GM19438 (cell line): ENCODE measurements around the gene SORBS1.
A peak's percentile ranks its signal among the peaks of the same experiment; 100 is the strongest.

Experiments used
- ATAC-seq: cut with Tn5 transposase; IDR thresholded peaks from one replicate; pipeline ENCODE4 v1.9.1; 2021; ENCODE audit warnings: low read depth; ENCODE audit not compliant: unreplicated experiment

Gene SORBS1

DNA sequence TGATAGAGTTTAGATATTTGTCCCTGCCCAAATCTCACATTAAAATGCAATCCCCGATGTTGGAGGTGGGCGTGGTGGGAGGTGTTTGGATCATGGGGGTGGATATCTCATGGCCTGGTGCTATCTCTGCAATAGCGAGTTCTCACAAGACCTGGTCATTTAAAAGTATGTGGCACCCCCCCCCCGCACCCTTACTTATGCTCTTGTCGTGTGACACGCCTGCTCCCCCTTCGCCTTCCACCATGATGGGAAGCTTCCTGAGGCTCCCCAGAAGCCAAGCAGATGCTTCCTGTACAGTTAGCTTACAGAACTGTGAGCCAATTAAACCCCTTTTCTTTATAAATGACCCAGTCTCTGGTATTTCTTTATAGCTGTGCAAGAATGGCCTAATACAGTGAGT is 118.8 kb downstream of the SORBS1 start:
- ATAC-seq = no peak

DNA sequence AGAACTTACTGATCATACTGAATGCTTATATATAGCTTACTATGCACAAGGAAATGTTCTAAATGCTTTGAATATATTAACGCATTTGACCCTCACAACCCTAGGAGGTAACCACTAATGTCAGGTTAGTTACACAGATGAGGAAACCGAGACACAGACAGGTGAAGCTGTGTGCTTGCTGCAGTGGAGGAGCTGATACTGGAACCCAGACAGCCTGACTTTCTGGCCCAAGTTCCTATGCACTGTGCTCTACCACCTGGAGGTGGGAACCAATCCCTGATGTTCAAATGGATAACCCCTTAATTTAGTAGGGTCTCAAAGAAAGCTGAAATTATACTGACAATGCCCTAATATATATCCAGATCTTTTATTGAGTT is 119.6 kb downstream of the SORBS1 start:
- peak; percentile 20 for ATAC-seq

DNA sequence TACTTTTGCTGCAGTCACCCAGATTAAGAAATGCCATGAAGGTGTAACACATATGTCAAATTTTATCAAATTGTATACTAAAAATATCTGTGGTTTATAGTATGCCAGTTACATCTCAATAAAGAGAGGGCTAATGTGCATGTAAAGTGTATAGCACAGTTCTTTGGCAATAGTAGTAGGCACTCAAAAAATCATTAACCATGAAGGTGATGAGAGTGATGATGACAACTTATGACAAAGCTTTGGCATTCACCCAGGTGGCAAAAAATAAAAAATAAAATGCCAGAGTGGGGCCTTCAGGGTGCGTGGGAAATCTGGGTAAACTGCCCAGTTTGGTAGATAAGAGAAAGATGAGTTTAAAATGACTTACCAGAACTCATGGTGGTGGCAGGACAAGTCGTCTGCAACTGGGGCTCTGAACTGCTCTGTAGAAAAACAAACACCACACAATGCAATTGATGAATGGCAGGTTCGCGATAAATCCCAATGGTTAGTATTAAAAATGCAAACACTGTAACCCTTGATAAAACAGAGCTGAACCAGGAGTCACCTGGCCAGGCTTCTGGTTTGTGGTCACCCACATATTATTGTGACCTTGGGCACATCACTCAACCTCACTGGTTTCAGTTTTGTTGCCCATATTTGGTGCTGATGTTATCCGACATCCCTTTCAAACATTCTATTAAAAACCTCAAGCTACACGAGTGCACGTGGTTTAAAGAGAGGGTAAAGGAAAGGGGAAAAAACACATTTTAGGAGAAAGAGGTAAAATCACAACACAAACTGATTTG is 120.2 kb downstream of the SORBS1 start:
- ATAC-seq = peak; percentile 78

DNA sequence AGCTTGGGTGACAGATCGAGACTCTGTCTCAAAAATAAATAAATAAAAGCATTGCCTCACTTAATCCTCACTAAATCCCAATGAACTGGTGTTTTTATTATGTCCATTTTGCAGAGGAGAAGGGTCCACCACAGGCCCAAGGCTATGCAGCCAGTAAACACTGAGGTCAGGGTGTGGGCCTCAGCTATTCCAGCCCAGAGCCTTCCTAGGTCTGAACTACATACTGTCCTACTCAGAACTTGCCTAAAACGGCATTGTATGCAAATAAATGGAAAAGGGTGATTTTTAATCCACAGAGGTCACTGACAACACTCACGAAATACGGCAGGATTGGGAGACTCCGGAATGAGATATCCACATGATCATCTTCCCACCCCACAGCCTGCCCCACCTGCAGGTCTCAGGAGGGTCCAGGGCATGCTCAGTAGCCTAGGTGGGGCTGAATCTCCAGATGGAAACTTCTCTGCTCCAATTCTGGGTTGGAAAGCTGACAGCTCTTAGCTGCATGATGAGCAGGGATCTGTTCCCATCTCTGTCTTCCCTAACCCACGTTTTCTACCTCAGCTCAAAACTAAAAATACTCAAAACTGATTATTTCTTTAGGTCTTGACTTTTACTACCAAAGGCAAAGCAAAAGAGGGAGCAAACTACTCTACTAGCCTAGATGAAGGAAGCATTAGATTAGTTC is 121.0 kb downstream of the SORBS1 start:
- no peak for ATAC-seq

DNA sequence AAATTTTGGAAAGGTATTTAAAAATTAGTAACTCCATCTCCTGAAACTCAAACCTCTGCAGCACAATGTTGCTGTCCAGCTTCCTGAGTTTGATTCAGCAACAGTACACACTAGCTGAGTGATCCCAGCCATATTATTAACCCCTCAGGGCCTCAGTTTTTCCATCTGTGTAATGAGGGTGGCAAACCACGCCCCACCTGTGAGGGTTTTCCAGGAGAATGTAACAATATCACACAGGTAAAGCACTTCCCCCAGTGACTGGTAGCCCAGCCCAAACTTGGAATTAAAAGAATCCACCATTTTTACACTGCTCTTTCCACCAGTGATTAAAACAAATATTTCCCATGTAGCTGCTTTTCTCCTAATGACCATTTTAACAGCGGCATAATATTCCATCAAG is 122.4 kb downstream of the SORBS1 start:
- no peak for ATAC-seq

DNA sequence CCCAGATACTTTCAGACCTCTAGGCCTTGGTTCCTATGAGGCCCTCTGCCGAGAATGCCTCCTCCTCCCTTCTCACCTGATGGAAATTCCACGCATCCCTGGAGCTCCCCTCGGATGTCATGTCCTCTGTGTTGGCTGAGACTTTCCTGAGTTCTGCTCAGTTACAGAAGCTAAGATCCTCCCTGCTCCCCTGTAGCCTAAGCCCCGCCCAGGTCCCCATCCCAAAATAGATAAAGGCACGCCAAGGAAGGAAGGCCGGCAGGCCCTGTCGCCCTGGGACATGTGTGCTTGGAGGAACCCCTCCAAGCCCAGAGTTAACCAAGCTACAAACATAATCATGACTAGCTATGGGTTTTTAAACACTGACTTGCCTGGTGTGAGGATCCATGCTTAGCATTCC is 123.5 kb downstream of the SORBS1 start:
- ATAC-seq = no peak

DNA sequence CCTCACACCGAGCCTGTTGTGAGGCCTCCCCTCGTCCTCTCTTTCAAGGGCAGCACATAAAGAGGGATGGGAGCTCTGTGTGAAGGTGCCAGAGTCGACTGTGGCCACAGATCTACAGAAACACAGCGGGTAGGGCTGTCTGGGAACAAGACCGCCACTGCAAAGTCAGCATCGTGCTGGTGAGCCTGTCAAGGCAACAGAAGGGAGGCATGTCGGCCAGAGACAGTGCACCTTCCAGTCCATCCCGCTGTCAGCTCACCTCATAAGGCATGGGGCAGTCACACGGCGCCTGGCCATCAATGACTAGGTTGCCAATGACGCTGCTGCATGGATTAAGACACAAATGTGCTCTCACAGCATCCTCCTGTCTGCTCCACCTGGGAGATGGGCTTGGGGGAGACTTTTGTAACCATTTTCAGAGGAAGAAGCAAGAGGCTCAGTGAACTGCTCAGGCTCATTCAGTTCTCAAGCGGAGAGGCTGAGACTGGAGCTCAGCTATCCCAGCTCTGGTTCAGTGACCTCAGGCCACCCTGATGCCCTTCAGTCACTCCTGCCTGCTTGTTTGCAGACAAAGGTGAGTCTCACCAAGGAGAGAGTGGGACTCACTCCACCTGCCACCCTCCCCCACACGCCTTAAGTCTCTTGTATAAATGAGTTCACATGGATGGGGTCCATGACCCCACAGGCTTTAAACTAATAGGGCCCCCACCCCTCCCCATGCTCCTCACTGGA is 125.5 kb downstream of the SORBS1 start:
- no peak for ATAC-seq

DNA sequence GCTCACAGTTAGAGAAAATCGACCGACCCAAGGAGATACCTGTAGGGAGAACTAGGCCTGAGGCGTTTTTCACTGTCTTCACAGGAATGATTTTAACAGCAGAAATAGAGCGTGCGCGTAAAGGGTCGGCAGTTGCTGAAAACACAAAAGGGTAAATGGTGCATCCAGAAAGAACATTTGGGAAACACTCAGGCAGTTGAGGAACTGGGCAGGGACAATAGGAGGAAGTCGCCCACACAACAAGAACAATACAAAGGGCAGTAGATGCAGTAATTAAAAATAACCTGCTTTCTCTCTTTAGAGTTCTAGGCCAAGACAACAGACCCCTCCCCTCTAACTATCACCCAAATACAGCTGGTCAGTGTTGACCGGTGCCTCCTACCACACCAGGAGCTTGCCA is 126.6 kb downstream of the SORBS1 start:
- ATAC-seq = no peak

DNA sequence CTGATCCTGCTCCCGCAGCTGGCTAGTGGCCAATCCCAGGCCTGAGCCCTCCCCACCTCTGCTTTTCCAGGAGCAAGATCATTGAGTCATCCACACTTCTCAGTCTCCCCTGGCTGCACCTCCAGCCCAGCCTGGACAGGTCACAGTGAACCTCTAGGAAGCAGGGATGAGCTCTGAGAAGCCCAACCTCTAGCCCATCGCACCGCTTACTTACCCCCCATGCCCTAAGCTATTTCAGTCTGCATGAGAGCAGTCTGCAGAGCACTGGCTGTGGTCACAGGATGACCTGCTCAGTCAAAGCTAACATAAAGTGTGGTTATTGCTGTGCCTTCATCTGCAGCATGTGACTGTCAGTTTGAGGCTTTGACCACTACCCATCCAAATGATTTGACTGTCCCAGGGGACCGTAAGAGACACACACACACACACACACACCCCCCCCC is 129.2 kb downstream of the SORBS1 start:
- no peak for ATAC-seq

DNA sequence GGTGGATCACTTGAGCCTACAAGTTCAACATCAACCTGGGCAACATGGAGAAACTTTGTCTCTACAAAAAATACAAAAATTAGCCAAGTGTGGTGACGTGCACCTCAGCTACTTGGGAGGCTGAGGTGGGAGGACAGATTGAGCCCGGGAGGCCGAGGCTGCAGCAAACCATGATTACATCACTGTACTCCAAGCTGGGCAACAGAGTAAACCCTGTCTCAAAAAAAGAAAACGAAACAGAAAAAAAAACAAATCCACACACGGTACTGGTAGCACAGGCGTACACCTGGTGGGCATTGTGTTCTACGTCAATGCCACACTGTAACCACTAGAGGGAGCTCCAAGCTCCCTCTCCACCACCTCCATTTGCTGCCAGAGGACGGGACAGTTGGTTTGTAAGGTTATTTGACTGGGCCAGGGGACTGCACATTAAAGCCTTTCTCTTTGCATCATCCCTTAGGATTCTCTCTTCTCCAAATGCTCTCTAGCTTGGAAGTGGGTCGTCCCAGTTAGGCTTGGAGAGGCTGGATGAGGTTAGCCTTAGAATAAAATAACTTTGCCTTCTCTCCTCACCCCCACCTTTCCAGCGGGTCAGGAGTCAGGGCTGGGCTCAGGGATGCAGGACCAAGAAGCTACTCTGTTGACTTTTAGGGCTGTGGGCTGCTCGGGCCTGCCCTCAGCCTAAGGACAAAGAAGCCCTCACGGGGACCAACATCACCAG is 130.8 kb downstream of the SORBS1 start:
- ATAC-seq = peak; percentile 92

DNA sequence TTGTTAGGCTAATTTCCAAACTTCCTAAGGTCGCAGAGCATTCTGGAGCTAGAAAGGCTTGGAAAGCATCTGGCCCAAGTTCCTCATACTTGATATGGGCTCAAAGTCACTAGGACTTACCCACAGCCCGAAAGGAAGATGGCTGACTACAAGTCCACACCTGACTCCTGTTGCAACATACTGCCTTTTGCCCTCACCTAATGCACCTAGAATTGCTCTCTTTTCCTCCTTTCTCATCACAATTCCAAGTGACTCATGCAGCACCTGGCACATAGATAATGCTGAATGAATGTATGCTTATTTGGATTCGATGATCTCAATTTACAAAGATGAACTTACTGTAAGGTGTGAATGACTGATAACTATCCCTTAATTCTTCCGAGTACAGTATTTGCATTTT is 131.5 kb downstream of the SORBS1 start:
- no peak for ATAC-seq

DNA sequence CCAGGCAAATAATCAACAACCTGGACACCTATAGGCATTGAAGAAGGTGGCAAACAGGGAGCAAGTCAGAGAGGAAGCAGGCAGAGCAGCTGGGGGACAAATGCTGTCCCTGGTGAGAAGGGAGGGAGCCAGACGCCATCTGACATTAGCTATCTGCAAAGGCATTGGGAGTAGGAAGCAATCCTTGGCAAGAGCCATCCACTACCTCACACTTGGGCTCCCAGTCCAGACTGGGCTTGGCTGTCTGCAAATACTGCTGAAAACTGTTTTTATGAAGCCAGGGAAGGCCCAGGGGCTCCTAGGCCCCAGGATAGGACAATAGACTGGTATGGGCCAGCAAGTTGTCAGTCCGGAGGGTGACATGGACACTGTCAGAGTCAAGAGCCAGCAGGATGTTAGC is 132.5 kb downstream of the SORBS1 start:
- ATAC-seq = no peak

DNA sequence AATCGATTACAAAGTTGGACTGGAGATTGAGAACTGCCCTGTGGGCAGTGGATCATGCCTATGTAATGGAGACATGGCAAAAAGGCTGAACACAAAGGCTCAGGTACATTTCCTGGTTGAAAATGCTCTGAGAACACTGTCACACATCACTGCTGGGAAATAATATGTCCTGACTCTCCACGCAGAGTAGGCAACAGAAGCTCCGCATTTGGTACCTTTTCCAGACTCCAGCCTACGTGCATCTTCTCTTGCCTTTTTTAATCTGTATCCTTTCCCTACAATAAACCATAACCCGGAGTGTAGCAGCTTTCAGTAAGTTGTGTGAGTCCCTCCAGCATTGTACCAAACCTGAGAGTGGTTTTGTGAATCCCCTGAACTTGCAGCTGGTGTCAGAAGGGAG is 134.7 kb downstream of the SORBS1 start:
- ATAC-seq = no peak

DNA sequence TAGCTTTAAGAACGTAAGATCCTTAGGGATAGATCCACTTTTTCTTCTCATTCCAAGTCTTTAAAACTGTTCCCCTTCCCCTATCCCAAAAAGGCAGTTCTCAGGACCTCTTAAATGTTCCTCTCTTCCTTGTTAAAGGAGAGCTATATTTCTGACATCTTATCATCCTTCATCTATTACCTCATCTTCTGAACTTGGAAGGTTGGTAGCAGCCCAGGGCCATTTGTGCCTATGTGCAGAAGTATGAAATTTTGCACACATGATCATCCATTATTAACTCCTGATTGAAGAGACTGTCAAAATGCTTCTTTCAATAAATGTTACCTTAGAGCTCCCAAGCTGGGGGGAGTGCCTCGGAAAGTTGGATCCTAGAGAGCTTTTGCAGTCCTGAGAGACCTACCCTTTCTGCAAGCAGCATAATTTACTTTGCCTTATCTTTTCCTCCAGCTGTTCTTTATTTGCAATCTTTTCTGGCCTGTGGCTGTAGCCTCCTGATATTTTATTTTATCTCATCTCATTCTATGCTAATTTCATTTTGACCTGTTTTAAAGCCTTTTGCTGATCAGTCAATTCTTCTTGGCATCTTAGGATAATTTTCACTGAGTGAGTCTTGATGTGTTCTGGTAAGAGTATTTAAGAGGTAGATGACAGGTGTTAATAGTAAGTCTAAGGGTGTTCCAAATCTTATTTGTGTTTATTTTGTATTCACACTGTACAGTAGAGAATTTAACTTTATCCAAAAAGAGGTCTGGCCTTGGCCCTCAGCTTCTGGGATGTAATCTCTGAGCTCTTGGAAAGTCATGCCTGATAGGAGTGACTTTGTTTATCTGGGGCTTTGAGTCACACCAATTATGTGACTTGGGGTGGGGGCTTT is 135.3 kb downstream of the SORBS1 start:
- ATAC-seq = no peak

DNA sequence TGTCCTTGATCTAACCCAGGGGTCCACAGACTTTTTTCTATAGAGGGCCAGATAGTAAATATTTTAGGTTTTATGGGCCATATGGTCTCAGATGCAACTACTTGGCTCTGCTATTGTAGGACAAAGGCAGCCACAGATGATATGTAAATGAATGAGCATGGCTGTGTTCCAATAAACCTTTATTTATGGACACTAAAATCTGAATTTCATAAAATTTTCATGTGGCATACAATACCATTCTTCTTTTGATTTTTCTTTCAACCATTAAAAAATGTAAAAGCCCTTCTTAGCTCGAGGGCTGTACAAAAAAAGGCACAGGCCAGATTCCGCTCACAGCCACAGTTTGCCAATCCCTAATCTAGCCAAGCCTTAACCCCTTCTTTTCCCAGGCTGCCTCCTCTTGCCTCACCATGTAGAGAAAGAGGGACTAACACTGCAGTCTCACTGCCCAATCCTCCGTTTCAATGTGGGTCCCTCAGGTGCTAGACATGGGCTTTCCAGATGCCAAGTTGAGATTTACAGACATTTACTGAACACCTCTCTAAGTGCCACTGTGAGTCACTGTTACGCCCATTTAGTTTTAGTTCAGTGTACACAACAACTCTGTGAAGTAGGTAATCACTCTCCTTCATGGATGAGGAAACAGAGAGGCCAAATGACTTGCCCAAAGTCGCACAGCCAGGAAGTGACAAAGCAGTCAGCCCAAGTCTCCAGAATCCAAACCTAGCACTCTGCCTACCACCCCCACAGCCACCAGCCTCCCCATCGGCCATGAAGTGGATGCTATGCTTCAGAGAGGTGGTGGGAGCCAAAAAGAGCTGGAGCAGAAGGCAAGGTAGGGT is 137.8 kb downstream of the SORBS1 start:
- ATAC-seq = no peak

DNA sequence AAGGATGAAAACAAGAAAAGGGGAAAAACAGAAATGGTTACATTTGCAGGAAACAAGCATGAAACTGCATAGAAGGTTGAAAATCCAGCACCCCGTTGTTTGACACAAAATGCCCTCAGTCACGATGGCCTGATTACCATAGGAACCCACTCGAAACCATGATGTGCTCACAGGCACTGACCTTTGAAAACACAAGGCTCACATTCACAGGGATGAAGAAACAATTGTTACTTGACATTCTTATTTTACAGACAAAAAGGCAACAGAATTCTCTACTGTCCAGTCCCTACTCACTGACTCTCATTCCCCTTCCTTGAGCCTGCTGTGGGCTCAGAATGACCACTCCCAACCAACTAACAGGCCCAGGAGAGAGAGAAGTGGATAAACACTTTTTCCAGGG is 138.9 kb downstream of the SORBS1 start:
- no peak for ATAC-seq

DNA sequence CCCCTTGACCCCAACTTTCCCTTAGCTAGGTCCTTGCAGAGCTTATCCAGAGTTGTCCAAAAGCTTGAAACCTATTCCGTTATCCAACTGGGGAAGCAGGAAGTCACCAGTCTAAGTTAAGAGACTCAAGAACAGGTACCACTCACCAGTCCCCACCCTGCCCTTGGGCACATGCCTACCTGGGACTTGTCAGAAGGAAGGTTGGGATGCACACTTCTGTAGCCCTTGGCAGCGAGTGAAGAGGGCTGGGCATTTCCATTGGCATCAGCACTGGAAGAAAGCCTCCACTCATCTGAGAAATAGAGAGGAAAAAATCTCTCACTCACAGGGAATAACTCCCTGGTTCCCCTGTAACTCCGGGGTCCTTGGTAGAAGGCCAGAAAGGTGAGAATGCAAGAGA is 139.4 kb downstream of the SORBS1 start:
- no peak for ATAC-seq

DNA sequence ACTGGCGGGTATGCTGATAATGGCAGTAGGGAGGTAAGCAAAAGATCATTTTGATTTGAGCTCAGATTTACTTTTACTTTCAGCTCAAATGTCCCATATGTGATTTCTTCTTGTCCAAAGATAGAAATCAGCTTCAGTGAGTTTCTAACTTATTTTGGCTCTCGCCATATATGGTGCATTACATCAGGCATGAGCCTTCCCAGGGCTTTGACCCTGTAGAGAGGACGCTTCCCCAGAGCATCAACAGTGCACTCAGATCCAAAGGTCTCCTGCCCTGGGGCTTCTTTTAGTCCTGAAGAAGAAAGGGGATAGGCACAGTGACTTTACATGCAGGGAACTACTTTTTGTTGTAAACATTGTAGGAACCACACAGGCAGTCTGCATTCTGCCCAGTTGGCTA is 141.8 kb downstream of the SORBS1 start:
- ATAC-seq = no peak

DNA sequence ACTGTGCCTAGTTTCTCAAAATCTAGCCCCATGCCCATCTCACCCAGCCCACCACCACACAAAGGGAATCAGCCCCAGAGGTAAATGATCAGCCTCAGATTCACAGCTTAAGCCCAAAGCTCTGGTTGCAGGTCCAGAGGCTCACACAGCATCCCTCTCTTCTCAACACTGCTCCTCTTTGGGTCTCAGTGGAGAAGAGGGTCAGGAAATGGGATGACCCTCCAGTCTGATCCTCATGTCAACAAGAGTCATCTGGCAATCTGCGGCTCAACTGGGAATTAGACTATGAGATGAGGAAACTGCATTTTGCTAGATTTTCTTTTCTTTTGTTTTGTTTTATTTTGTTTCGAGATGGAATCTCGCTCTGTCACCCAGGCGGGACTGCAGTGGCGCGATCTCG is 144.2 kb downstream of the SORBS1 start:
- ATAC-seq = no peak
